GM12872 (cell line): ENCODE measurements around the gene ADCY4.

Source experiments
- TF ChIP-seq, protein P1 (sequence below): IDR thresholded peaks from 3 replicates; pipeline ENCODE4 v1.5.1; 2011; ENCODE audit warnings: low read depth, mild to moderate bottlenecking, low read length, moderate library complexity; ENCODE audit not compliant: insufficient read depth

Gene ADCY4

DNA sequence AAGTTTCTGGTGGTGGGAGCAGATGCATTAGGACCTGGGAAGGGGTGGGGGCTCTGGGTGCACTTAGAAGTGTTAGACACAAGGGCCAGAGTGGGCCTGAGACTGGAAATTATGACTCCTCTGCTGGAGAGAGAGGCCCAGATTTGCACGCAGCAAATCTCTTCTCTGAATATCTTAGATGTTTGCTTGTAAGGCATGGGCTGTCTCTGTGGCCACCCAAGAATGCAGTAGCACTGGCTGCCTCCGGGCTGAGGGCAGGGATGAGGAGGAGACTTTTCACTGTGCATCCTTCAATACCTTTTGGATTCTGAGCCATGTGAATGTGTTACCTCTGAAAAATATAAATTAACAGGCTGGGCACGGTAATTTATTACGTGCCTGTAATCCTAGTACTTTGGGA is 49.5 kb downstream of the ADCY4 start:
- TF ChIP-seq, protein P1, sequence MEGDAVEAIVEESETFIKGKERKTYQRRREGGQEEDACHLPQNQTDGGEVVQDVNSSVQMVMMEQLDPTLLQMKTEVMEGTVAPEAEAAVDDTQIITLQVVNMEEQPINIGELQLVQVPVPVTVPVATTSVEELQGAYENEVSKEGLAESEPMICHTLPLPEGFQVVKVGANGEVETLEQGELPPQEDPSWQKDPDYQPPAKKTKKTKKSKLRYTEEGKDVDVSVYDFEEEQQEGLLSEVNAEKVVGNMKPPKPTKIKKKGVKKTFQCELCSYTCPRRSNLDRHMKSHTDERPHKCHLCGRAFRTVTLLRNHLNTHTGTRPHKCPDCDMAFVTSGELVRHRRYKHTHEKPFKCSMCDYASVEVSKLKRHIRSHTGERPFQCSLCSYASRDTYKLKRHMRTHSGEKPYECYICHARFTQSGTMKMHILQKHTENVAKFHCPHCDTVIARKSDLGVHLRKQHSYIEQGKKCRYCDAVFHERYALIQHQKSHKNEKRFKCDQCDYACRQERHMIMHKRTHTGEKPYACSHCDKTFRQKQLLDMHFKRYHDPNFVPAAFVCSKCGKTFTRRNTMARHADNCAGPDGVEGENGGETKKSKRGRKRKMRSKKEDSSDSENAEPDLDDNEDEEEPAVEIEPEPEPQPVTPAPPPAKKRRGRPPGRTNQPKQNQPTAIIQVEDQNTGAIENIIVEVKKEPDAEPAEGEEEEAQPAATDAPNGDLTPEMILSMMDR = no peak

DNA sequence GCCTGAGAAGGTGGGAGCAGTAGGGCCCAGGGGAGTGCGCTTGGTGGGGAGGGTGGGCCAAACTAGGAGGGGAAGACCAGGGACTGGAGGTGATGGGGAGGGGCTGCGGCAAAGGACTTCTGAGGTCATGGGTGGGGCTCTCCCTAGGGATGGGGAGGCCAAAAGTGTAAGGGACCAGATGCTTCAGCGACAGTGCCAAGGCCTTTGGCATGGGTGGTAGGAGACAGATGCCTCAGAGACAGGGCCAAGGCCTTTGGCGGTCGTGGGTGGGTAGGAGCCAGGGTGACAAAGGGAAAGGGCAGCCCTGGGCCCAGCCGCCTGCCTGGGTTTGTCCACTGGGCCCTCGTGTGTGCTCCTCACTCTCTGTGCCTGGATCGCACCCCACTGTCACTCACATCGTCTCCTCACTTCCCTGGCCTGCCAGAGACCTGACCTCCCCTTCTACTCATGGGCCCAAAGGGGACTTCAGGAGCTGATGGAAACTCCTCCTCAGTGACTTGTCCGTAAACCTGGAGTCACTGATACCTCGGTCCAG is 50.3 kb downstream of the ADCY4 start:
- TF ChIP-seq, protein P1 = no peak

DNA sequence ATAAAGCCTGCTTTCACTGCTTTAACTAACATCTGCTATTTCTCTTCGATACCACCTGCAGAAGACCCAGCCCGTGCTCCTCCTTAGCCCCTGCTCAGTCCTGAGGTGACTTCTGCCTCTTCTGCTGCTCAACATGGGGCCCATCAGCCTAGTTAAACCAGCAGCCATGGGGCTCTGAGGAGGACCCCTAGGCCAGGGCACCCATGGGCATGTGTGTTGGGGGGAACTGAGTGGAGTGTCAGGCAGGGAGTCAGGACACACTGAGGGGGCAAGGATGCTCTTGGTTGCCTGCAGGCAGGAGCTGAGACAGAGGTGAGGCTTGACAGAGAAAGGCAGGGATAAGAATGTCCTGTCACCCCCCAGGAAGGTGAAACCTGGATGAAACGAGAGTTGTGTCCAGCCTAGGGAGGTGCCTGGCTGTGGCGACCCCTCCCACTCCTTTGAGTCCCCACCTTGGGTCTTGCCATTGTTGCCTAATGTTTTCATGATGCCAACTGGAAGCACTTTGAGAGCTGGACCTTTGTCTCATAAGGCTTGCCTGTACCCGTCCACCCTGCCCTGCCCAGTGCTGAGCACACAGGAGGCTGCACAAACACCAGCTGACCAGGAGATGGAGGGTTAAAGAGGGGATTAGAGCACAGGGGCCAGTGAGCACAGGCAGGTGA is 50.9 kb downstream of the ADCY4 start:
- TF ChIP-seq, protein P1 = no peak

DNA sequence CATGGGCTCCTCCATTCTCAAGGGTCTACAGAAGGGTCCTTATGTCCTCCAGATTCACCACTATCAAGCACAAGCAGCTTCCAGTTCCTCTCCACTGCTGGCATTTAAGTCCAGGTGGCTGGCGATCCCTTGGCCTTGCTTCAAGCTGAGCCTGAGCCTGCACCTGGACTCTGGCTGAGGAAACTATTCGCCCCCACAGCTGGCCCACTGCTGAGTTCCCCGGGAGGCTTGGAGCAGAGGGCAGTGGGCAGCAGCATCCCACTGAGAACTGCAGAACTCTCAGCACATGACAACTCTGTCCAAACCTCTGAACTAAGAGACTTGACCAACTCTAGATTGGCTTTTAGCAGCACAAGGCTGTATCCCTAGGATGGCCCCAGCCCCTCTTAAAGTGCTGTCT is 52.1 kb downstream of the ADCY4 start:
- TF ChIP-seq, protein P1 = no peak

DNA sequence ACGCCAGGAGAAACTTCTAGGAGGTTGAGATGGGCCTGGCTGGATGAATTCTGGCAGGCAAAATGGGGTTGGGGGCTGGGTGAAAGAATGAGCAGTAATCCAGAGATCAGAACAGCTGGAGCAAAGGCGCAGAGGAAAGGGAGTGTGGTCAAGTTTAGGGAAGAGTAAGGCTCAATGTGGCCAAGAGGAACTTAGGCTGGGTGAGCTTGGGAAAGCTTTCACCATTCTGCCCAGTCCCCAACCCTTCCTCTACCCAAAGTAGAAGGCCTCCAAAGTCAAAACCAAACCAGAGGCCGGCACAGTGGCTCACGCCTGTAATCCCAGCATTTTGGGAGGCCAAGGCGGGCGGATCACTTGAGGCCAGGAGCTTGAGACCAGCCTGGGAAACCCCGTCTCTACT is 53.2 kb downstream of the ADCY4 start:
- TF ChIP-seq, protein P1 = no peak

DNA sequence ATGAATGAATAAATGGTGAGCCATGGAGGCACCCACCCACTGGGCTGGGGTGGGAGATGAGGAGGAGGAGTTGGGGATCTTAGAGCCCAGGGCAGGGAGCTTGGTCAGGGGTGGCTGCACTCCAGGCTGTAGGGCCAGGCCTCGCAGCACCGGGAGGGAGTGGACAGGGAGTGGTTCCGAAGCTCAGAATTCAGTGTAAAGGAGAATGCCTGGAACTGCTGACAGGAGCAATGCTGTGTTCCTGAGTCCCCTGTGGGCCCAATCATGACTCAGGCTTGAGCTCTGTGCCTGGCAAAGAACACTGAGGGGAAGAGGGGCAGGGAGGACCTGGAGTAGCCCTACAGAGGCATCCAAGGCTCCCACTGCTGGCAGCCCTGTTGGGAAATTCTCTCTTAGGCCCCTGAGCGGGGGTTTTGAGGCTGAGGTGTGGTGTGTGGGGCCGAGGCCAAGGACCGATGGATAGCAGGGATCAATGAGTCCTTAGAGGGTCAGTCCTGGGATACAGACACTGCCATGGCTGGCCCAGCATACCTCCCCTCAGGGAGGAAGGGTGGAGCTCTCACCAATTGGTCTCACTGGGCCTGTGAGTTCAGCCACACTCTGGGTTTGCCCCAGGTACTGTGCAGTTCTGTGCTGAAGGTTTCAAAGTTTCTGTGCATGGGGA is 53.9 kb downstream of the ADCY4 start:
- TF ChIP-seq, protein P1 = no peak

DNA sequence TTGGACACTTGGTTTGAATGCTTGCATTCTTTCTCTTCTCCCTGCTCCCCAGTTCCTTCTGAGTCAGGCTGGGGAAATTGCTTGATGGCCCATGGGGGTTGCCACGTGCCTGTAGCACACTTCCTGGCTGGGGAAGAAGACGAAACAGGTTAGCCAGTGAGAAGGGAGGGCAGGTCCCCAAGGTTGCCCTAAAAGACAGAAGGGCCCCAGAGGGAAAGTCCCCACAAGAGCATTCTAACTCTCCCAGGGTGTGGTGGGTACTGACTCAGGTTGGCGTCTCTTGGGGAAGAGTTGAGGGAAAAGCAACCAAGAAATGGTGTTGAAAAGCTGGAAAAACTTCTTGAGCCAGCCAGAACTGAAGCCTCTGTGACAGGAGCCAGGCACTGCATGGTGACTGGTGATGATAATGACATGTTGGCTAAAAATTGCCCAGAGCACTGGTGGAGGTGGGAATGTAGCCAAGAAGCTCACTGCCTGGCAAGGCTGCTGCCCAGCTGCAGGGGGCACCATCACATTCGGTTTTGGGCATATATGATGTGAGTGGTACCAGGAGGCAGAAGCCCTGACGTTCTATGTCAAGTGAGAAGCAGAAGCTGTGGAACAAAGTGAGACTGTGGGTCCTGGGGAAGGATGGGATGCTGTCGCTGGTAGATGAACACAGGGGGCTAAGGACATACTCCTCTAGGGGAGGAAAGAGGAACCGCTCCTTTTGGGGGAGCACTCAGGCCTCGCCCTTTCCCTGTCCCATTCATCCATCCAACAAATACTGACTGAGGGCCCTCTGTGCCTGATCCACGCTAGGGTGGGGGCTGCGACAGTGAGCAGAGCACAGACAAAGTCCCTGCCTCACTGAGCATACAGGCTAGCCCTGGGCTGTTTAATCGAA is 55.3 kb downstream of the ADCY4 start:
- TF ChIP-seq, protein P1 = peak; percentile 67
